ENCODE results near the gene SRP72. TPM values are rescaled to one million over a fixed set of nuclear protein-coding genes. Genes with fewer than 3 reads are reported as not detected.
A peak's percentile ranks its signal among the peaks of the same experiment; 100 is the strongest.

The SRP72 gene, protein sequence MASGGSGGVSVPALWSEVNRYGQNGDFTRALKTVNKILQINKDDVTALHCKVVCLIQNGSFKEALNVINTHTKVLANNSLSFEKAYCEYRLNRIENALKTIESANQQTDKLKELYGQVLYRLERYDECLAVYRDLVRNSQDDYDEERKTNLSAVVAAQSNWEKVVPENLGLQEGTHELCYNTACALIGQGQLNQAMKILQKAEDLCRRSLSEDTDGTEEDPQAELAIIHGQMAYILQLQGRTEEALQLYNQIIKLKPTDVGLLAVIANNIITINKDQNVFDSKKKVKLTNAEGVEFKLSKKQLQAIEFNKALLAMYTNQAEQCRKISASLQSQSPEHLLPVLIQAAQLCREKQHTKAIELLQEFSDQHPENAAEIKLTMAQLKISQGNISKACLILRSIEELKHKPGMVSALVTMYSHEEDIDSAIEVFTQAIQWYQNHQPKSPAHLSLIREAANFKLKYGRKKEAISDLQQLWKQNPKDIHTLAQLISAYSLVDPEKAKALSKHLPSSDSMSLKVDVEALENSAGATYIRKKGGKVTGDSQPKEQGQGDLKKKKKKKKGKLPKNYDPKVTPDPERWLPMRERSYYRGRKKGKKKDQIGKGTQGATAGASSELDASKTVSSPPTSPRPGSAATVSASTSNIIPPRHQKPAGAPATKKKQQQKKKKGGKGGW
- 127 TPM for polyA plus RNA-seq (2013, experiment 1 of 2)
- 137 TPM for polyA plus RNA-seq (2013, experiment 2 of 2)

DNA sequence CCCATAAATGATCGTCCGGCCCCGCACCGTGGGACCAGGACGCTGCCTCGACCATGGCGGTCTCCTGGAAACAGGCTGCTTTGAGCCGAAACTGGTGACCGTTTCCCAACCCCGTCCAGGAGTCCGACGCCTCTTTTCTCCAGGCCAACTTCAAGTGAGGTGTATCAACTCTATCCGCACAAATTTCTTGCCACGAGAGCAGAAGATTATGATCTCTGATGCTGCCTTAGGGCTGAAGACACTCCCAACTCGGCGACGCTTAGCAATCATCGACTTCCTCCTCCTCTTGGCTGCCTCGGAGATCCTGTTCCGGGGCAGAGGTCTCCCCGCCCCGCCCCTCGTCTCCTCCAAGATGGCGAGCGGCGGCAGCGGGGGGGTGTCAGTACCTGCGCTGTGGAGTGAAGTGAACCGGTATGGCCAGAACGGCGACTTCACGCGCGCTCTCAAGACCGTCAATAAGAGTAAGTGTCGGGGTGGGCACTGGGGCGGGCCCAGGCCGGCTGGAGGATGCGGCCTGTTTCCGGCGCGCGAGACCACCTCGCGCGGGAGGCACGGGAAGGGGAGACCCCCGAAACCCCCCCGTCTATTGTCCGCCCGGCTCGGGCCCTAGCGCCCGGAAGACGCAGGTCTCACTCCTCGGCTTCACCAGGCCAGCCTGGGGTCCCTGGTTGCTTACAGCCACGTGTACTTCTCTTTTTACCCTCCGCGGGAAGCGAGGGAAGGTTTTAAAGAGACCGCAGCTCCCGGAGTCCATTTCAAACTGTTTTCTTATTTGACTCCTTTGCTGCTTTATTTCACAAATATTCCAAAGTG, at the start of gene SRP72:
Gene SRP72, plus strand, starts transcription at position 334 of the 813 bp plus-strand sequence. Its CDS starts 19 bp downstream, at position 353.
- peak within 1 kb of the TSS; percentile 97 for H3K27ac ChIP-seq (ENCODE audit: low read depth, low read length, severe bottlenecking)
- peak within 1 kb of the TSS; percentile 94 for H3K4me3 ChIP-seq (ENCODE audit: extremely low read depth, insufficient read depth, low read length, poor library complexity, severe bottlenecking)
- peaks cover 20% of the 10 kb centered on the region for H3K4me1 ChIP-seq (ENCODE audit: control insufficient read depth, insufficient read depth, low read length, poor library complexity, severe bottlenecking)
- peaks cover 44% of the 10 kb centered on the region for H3K36me3 ChIP-seq (ENCODE audit: control insufficient read depth, insufficient read depth, low read length)
- 0% methylated on average over 35 to 59 of the region's 62 CpGs for WGBS, 2 experiments (ENCODE audit: insufficient coverage in 2 of 2)
- no peaks in the 10 kb centered on the region for H3K9me3 ChIP-seq (ENCODE audit: control insufficient read depth, low read length)

DNA sequence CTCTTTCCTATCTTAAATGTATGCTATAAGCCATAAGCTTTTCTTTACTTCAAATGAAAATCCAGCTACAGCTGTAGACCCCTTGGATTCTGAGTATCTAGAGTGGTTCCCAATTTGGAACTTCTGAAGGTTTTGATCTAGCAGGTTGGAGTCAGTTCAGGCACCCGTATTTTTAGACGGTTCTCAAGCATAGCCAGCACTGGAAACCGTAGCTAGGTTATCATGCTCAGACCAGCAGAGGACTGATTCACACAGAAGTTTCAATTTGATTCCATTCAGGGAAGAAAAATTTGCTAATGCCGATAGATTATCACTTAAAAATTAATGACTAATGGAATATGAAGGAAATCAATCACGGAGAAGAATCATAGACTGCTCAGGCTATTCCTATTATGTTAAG, 43.2 kb upstream of the SRP72 start:
- Histone ChIP-seq H3K4me1 (ENCODE audit: control insufficient read depth, insufficient read depth, low read length, poor library complexity, severe bottlenecking) (no peaks in the 10 kb centered on the region), H3K4me3 (ENCODE audit: extremely low read depth, insufficient read depth, low read length, poor library complexity, severe bottlenecking) (no peak overlapping the region), H3K9me3 (ENCODE audit: control insufficient read depth, low read length) (no peaks in the 10 kb centered on the region), H3K27ac (ENCODE audit: low read depth, low read length, severe bottlenecking) (no peak overlapping the region), H3K36me3 (ENCODE audit: control insufficient read depth, insufficient read depth, low read length) (peaks cover 29% of the 10 kb centered on the region)
- WGBS, 2 experiments (ENCODE audit: insufficient coverage in 2 of 2): 95 to 100% methylated on average over 3 of the region's 5 CpGs

DNA sequence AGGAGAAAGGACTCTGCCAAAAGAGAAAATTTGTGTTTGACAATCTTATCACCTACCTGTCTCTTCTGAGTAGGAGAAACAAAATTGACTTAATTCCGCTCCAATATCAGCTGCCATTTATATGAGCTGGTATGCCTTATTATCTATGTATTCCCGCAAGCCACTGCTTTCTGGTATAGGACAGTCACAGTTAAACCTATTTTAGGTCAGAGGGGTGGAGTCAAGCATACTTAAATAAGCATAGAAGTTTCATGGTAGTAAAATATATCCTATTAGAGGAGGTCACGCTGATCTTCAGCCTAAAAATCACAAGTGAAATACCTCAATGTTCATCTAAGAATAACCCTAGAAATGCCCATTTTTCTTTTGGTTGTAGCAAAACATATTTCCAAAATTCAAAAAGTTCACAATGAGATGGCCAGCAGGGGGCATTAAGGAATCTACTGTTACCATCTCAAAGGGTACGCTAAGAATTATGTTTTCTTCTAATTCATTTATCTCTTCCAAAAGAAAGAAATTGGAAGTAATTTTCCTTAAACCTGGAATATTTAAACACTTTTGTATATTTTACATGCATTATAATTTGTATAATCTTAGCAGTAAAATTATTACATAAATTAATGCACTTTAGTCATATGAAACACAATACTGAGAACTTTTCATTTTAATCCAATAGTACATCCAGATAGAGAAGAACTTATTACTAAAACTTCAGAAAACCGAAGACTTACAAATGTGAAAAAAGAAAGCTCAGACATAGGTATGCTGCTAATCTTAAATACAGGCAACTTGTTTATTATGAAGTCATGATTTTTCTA, 42.5 kb upstream of the SRP72 start:
- Histone ChIP-seq H3K9me3 (ENCODE audit: control insufficient read depth, low read length) (no peaks in the 10 kb centered on the region), H3K36me3 (ENCODE audit: control insufficient read depth, insufficient read depth, low read length) (peaks cover 29% of the 10 kb centered on the region), H3K27ac (ENCODE audit: low read depth, low read length, severe bottlenecking) (no peak overlapping the region), H3K4me3 (ENCODE audit: extremely low read depth, insufficient read depth, low read length, poor library complexity, severe bottlenecking) (no peak overlapping the region), H3K4me1 (ENCODE audit: control insufficient read depth, insufficient read depth, low read length, poor library complexity, severe bottlenecking) (no peaks in the 10 kb centered on the region)
- 80% methylated on average over 1 of the region's 5 CpGs; no CpG with 5 or more reads in 1 of the 2 experiments for WGBS, 2 experiments (ENCODE audit: insufficient coverage in 2 of 2)

DNA sequence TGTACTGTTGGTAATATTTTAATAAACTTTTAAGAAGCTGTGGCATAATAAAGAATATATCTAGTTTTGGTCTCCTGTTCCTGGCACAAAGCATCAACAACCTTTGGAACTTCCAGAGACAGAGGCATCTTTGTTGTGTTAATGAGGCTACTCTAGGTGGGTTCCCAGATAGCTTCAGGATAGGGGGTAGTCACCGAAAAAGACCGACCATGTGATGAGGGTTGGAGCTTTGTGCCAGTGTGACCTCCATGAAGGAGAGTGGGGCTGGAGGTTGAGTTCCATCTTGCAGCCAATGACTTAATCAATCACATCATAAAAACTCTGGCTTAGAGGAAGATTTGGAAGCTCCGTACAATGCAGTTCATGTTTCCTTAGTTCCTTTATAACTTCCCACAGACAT, 41.9 kb upstream of the SRP72 start:
- peaks cover 29% of the 10 kb centered on the region for H3K36me3 ChIP-seq (ENCODE audit: control insufficient read depth, insufficient read depth, low read length)
- peak overlapping the region; percentile 16 for H3K27ac ChIP-seq (ENCODE audit: low read depth, low read length, severe bottlenecking)
- H3K4me3 ChIP-seq (ENCODE audit: extremely low read depth, insufficient read depth, low read length, poor library complexity, severe bottlenecking): no peak overlapping the region
- no peaks in the 10 kb centered on the region for H3K9me3 ChIP-seq (ENCODE audit: control insufficient read depth, low read length)
- WGBS, 2 experiments (ENCODE audit: insufficient coverage in 2 of 2): 76 to 100% methylated on average over 1 to 3 of the region's 3 CpGs
- no peaks in the 10 kb centered on the region for H3K4me1 ChIP-seq (ENCODE audit: control insufficient read depth, insufficient read depth, low read length, poor library complexity, severe bottlenecking)

DNA sequence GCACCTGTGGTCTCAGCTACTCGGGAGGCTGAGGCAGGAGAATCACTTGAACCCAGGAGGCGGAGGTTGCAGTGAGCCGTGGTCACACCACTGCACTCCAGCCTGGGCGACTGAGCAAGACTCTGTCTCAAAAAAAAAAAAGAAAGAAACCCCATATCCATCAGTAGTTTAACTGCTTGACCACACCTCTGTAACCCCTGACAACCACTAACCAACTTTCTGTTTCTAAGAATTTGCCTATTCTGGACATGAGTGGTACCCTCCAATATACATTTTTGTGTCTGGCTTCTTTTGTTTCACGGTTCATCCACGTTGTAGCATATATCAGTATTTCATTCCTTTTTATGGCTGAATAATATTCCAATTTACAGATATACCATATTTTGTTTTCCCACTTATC, 41.1 kb upstream of the SRP72 start:
- H3K27ac ChIP-seq (ENCODE audit: low read depth, low read length, severe bottlenecking): no peak overlapping the region
- H3K9me3 ChIP-seq (ENCODE audit: control insufficient read depth, low read length): no peaks in the 10 kb centered on the region
- 100% methylated on average over 3 of the region's 6 CpGs; no CpG with 5 or more reads in 1 of the 2 experiments for WGBS, 2 experiments (ENCODE audit: insufficient coverage in 2 of 2)
- peaks cover 22% of the 10 kb centered on the region for H3K36me3 ChIP-seq (ENCODE audit: control insufficient read depth, insufficient read depth, low read length)
- H3K4me3 ChIP-seq (ENCODE audit: extremely low read depth, insufficient read depth, low read length, poor library complexity, severe bottlenecking): no peak overlapping the region
- H3K4me1 ChIP-seq (ENCODE audit: control insufficient read depth, insufficient read depth, low read length, poor library complexity, severe bottlenecking): no peaks in the 10 kb centered on the region

DNA sequence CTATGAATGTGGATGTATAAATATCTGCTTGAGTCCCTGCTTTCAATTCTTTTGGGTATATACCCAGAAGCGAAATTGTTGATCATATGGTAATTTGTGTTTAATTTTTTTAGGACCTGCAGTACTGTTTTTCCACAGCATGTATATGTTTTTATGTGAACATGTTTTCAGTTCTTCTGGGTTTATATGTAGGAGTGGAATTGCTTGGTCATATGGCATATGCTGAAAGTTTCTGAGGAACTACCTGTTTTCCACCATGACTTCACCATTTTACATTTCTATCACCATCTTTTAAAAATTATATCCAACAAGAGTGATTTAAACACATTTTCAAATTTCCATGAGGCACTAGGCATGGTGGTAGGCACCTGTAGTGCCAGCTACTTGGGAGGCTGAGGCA, 40.2 kb upstream of the SRP72 start:
- no peaks in the 10 kb centered on the region for H3K4me1 ChIP-seq (ENCODE audit: control insufficient read depth, insufficient read depth, low read length, poor library complexity, severe bottlenecking)
- WGBS, 2 experiments (ENCODE audit: insufficient coverage in 2 of 2): 88 to 100% methylated on average over 1 of the region's 1 CpG
- peaks cover 17% of the 10 kb centered on the region for H3K36me3 ChIP-seq (ENCODE audit: control insufficient read depth, insufficient read depth, low read length)
- H3K4me3 ChIP-seq (ENCODE audit: extremely low read depth, insufficient read depth, low read length, poor library complexity, severe bottlenecking): no peak overlapping the region
- H3K9me3 ChIP-seq (ENCODE audit: control insufficient read depth, low read length): no peaks in the 10 kb centered on the region
- no peak overlapping the region for H3K27ac ChIP-seq (ENCODE audit: low read depth, low read length, severe bottlenecking)

DNA sequence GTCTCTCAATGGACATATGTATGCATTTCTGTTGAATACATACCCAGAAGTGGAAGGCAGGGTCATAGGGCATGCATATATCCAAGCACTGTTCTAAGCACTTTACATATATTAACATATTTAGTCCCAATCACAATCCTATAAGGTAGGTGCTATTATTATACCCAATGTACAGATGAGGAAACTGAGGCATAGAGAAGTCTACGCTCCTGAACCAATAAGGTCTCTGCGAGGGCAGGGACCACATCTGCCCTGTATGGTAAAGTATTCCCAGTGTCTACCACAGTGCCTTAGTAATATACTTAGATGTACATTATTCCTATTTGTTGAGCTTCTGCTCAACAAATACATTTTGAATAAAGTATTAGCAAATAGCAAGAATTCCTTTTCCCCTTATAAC, 37.2 kb upstream of the SRP72 start:
- Histone ChIP-seq H3K36me3 (ENCODE audit: control insufficient read depth, insufficient read depth, low read length) (peaks cover 13% of the 10 kb centered on the region), H3K4me1 (ENCODE audit: control insufficient read depth, insufficient read depth, low read length, poor library complexity, severe bottlenecking) (no peaks in the 10 kb centered on the region), H3K4me3 (ENCODE audit: extremely low read depth, insufficient read depth, low read length, poor library complexity, severe bottlenecking) (no peak overlapping the region), H3K9me3 (ENCODE audit: control insufficient read depth, low read length) (no peaks in the 10 kb centered on the region), H3K27ac (ENCODE audit: low read depth, low read length, severe bottlenecking) (no peak overlapping the region)
- WGBS, 2 experiments (ENCODE audit: insufficient coverage in 2 of 2): 100% methylated on average over 1 of the region's 2 CpGs; no CpG with 5 or more reads in 1 of the 2 experiments

DNA sequence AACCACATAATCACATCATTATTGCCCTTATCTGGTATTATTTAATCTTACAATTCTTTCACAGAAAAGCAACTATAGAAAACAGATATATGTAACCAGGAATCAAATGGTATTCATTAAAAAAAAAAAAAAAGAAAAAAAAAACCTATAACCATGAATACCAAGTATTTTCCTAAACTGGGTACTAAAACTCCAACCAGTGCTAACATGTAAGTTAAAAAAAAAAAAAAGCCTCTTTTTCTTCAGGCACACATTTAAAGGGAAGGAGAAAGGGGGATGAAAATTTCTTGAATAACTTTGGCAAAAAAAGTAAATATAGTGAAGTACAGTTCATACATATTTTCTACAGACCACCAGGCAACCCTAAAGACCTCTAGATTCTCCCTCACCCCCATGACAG, 34.1 kb upstream of the SRP72 start:
- Histone ChIP-seq H3K27ac (ENCODE audit: low read depth, low read length, severe bottlenecking) (no peak overlapping the region), H3K9me3 (ENCODE audit: control insufficient read depth, low read length) (no peaks in the 10 kb centered on the region), H3K4me1 (ENCODE audit: control insufficient read depth, insufficient read depth, low read length, poor library complexity, severe bottlenecking) (peaks cover 2% of the 10 kb centered on the region), H3K36me3 (ENCODE audit: control insufficient read depth, insufficient read depth, low read length) (no peaks in the 10 kb centered on the region), H3K4me3 (ENCODE audit: extremely low read depth, insufficient read depth, low read length, poor library complexity, severe bottlenecking) (peak overlapping the region; percentile 67)

DNA sequence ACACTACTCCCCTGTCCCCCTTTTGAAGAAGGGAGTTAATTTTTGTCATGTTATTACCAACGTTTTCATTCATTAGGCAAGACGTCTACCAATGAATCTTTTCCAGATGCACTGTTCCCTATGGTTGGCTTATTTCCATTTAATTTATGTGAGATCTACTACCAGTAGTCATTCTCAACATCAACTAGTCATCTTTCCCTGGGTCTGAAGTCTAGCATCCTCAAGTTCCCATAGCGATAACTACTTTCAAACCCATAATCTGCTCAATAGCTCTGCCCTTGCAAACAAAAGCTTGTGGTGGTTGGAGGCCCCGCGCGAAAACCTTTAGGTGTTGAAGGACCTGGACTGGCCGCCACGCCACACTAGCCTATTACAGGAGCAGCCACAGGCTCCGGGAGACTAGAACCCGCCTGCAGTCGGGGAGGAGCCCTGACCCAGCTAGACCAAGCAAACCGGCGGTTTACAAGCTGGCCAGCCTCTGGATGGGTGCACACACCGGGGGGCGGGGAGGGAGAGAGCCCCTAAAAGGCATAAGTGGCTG, 32.7 kb upstream of the SRP72 start:
- WGBS, 2 experiments (ENCODE audit: insufficient coverage in 2 of 2): 0% methylated on average over 11 to 13 of the region's 15 CpGs
- H3K4me3 ChIP-seq (ENCODE audit: extremely low read depth, insufficient read depth, low read length, poor library complexity, severe bottlenecking): peak overlapping the region; percentile 67
- H3K9me3 ChIP-seq (ENCODE audit: control insufficient read depth, low read length): no peaks in the 10 kb centered on the region
- peaks cover 3% of the 10 kb centered on the region for H3K36me3 ChIP-seq (ENCODE audit: control insufficient read depth, insufficient read depth, low read length)
- H3K4me1 ChIP-seq (ENCODE audit: control insufficient read depth, insufficient read depth, low read length, poor library complexity, severe bottlenecking): peaks cover 3% of the 10 kb centered on the region
- H3K27ac ChIP-seq (ENCODE audit: low read depth, low read length, severe bottlenecking): peak overlapping the region; percentile 95
